B cell (primary cell): ENCODE measurements around the gene ARHGAP15. TPM values are rescaled to one million over a fixed set of nuclear protein-coding genes. Genes with fewer than 3 reads are reported as not detected.

Source experiments
- ATAC-seq: fragments of 200-7000 bp; cut with Tn5 transposase; one replicate; pipeline ENCODE4 v1.10.0; 2021; ENCODE audit warnings: low read depth, mild to moderate bottlenecking, moderate number of reproducible peaks, moderate library complexity
- CTCF ChIA-PET: fragments of 350-600 bp; sonication (Branson Sonifier 250); formaldehyde crosslinking; loops from one replicate; lab custom pipeline; 2021; ENCODE audit warnings: antibody characterized with exemption, inconsistent platforms; lab: Charles Lee
- POLR2A ChIA-PET: fragments of 350-600 bp; sonication (Branson Sonifier 250); formaldehyde crosslinking; loops from one replicate; lab custom pipeline; 2021; ENCODE audit warnings: antibody characterized with exemption; lab: Charles Lee
- DNase-seq: peaks from one replicate; pipeline ENCODE4 v3.0.0; 2013
- H2AFZ ChIP-seq: 2 replicates; pipeline ENCODE4 v1.6.1; 2012; ENCODE audit warnings: mild to moderate bottlenecking, low read depth, low read length; ENCODE audit not compliant: insufficient read depth, poor library complexity, severe bottlenecking
- H3K27ac ChIP-seq, 2 donors: 1 replicate in 1 of 2; 2 replicates in 1 of 2; pipeline ENCODE4 v1.5.1; 2012 to 2013; ENCODE audit warnings: low read length in 2 of 2, mild to moderate bottlenecking in 2 of 2, moderate library complexity in 1 of 2
- H3K27me3 ChIP-seq, 4 experiments: fragments of 200-600 bp in 1 of 4; sonication (generic) in 1 of 4; replicated peaks in 1 of 4; 1 replicate in 2 of 4; 2 replicates in 2 of 4; pipeline versions ENCODE4 v1.6.1 to v1.7.0; 2013 to 2016; ENCODE audit warnings: low read length in 3 of 4, mild to moderate bottlenecking in 2 of 4, mixed read lengths in 1 of 4, moderate library complexity in 1 of 4; ENCODE audit not compliant: insufficient read depth in 4 of 4, control insufficient read depth in 3 of 4; ENCODE audit errors: control extremely low read depth in 1 of 4
- H3K36me3 ChIP-seq, 2 experiments: replicated peaks in 1 of 2; 1 replicate in 1 of 2; 2 replicates in 1 of 2; pipeline versions ENCODE4 v1.6.1 to v1.7.1; 2013; ENCODE audit warnings: low read length in 1 of 2; ENCODE audit not compliant: insufficient read depth in 2 of 2, control insufficient read depth in 1 of 2; ENCODE audit errors: control extremely low read depth in 1 of 2, extremely low read depth in 1 of 2
- H3K4me1 ChIP-seq, 2 donors: fragments of 200-600 bp in 1 of 2; sonication (generic) in 1 of 2; 1 replicate in 1 of 2; 2 replicates in 1 of 2; pipeline versions ENCODE4 v1.5.1 to v1.6.1; 2013 to 2017; ENCODE audit warnings: low read length in 2 of 2; ENCODE audit not compliant: control insufficient read depth in 2 of 2, insufficient read depth in 2 of 2
- H3K4me2 ChIP-seq: replicated peaks from 2 replicates; pipeline ENCODE3; 2012; ENCODE audit warnings: mild to moderate bottlenecking, low read depth, low read length; ENCODE audit not compliant: poor library complexity, severe bottlenecking
- H3K4me3 ChIP-seq, 5 experiments: fragments of 200-600 bp in 1 of 5; sonication (generic) in 1 of 5; 1 replicate in 3 of 5; 2 replicates in 2 of 5; pipeline versions ENCODE4 v1.5.1 to v1.7.0; 2011 to 2016; ENCODE audit warnings: low read length in 4 of 5, mild to moderate bottlenecking in 4 of 5, low read depth in 2 of 5, control low read depth in 1 of 5, moderate library complexity in 1 of 5; ENCODE audit not compliant: insufficient read depth in 1 of 5; ENCODE audit errors: control extremely low read depth in 1 of 5, extremely low read depth in 1 of 5
- H3K79me2 ChIP-seq: fragments of 200-600 bp; sonication (generic); one replicate; pipeline ENCODE4 v1.6.0; 2016; ENCODE audit warnings: low read length; ENCODE audit not compliant: control insufficient read depth, insufficient read depth
- H3K9ac ChIP-seq: fragments of 200-600 bp; sonication (generic); 2 replicates; pipeline ENCODE4 v1.6.1; 2017; ENCODE audit warnings: mild to moderate bottlenecking, low read length, moderate library complexity
- H3K9me3 ChIP-seq, 3 donors: one replicate each; pipeline versions ENCODE4 v1.6.1 to v1.7.1; 2013; ENCODE audit warnings: low read length in 2 of 3; ENCODE audit not compliant: control insufficient read depth in 2 of 3, insufficient read depth in 1 of 3; ENCODE audit errors: control extremely low read depth in 1 of 3
- H4K20me1 ChIP-seq: 2 replicates; pipeline ENCODE4 v1.6.0; 2012; ENCODE audit warnings: mild to moderate bottlenecking, low read length; ENCODE audit not compliant: insufficient read depth, control insufficient read depth, poor library complexity, severe bottlenecking
- H3K27ac Mint-ChIP-seq: one replicate; pipeline ENCODE4 v1.8.0; 2021; ENCODE audit warnings: mixed read lengths
- H3K27me3 Mint-ChIP-seq: one replicate; pipeline ENCODE4 v1.8.0; 2021; ENCODE audit warnings: mixed read lengths
- H3K4me1 Mint-ChIP-seq: one replicate; pipeline ENCODE4 v1.8.0; 2021; ENCODE audit warnings: mixed read lengths
- H3K4me3 Mint-ChIP-seq: one replicate; pipeline ENCODE4 v1.8.0; 2021; ENCODE audit warnings: mixed read lengths
- H3K9me3 Mint-ChIP-seq: one replicate; pipeline ENCODE4 v1.8.0; 2022; ENCODE audit warnings: mixed read lengths; ENCODE audit not compliant: insufficient read depth
- EZH2 ChIP-seq: IDR thresholded peaks from 2 replicates; pipeline ENCODE4 v1.6.1; 2012; ENCODE audit warnings: borderline replicate concordance, low read depth, mild to moderate bottlenecking, moderate library complexity, low read length; ENCODE audit not compliant: insufficient read depth, poor library complexity, severe bottlenecking
- WGBS: methylation state at CpG from one replicate; pipeline ENCODE4 v1.1.5; 2013; ENCODE audit warnings: missing lambda C conversion rate; ENCODE audit not compliant: insufficient coverage; 5-methylcytosine and 5-hydroxymethylcytosine counted together
- intact Hi-C: fragments of 100-400 bp; cut with micrococcal nuclease; formaldehyde crosslinking; loops from one replicate; pipeline ENCODE4 v1.10.0; 2022
- polyA plus RNA-seq: library from polyadenylated mRNA; depleted of rRNA; stranded (reverse); fragments of >200 nt; gene quantifications from 2 replicates; pipeline ENCODE4 v1.2.3, GENCODE V29; 2012
- total RNA-seq, 2 donors: library from RNA; stranded (reverse); fragments of 120-200 nt in 1 of 2; gene quantifications; 1 replicate in 1 of 2; 2 replicates in 1 of 2; pipeline versions ENCODE4 v1.2.3 to v1.2.4, GENCODE V29; 2013 to 2022
- TF ChIP-seq, protein P1 (sequence below): fragments of 200-600 bp; IDR thresholded peaks from one replicate; pipeline ENCODE4 v1.8.0; 2022; ENCODE audit warnings: antibody characterized with exemption, mild to moderate bottlenecking

Gene ARHGAP15
- total and polyA plus RNA-seq, 2 donors (not counting 1 experiment from before 2014, with no cell fraction given), result 58.6 to 187 TPM

DNA sequence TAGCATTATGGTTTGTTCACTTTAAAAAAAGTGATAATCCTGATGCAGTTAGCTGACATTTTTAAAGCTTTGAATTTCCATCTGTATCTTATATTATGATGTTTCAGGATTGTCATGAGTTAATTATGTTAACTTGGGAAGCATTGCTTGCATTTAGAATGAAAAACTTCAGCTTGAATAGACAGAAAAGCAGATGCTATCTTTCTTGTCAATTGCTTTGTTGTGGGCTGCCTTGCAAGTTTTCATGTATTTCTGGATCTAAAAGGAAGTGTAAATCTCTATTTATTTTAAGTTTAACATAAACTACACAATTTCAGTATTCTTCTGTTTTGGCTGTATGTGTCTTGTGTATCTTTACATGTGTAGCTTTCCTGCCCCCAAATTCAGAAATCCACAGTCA lies 479.5 kb downstream of the ARHGAP15 start:
- Histone ChIP-seq H3K79me2 (no peaks in the 10 kb centered on the region), H3K4me2 (no peak overlapping the region), H3K9me3 (no peaks in the 10 kb centered on the region), H4K20me1 (peaks cover 18% of the 10 kb centered on the region), H3K36me3 (peaks cover 7 to 23% of the 10 kb centered on the region in 2 experiments), H3K27ac (no peak overlapping the region), H3K9ac (no peak overlapping the region), H3K27me3 (no peaks in the 10 kb centered on the region), H3K4me3 (no peak overlapping the region), H2AFZ (no peak overlapping the region), H3K4me1 (no peaks in the 10 kb centered on the region)
- ATAC-seq (no peak), DNase-seq (no peak)
- H3K27me3 Mint-ChIP-seq, result no peaks in the 10 kb centered on the region
- H3K27ac Mint-ChIP-seq, result no peak overlapping the region
- intact Hi-C loops, result no loop called here
- no peak overlapping the region for H3K4me3 Mint-ChIP-seq
- H3K4me1 Mint-ChIP-seq, result no peaks in the 10 kb centered on the region
- CTCF ChIA-PET, result no interaction called here
- POLR2A ChIA-PET, result no interaction called here
- H3K9me3 Mint-ChIP-seq, result no peaks in the 10 kb centered on the region
- TF ChIP-seq, protein P1, sequence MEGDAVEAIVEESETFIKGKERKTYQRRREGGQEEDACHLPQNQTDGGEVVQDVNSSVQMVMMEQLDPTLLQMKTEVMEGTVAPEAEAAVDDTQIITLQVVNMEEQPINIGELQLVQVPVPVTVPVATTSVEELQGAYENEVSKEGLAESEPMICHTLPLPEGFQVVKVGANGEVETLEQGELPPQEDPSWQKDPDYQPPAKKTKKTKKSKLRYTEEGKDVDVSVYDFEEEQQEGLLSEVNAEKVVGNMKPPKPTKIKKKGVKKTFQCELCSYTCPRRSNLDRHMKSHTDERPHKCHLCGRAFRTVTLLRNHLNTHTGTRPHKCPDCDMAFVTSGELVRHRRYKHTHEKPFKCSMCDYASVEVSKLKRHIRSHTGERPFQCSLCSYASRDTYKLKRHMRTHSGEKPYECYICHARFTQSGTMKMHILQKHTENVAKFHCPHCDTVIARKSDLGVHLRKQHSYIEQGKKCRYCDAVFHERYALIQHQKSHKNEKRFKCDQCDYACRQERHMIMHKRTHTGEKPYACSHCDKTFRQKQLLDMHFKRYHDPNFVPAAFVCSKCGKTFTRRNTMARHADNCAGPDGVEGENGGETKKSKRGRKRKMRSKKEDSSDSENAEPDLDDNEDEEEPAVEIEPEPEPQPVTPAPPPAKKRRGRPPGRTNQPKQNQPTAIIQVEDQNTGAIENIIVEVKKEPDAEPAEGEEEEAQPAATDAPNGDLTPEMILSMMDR, result no peak
- TF ChIP-seq EZH2, result no peak

DNA sequence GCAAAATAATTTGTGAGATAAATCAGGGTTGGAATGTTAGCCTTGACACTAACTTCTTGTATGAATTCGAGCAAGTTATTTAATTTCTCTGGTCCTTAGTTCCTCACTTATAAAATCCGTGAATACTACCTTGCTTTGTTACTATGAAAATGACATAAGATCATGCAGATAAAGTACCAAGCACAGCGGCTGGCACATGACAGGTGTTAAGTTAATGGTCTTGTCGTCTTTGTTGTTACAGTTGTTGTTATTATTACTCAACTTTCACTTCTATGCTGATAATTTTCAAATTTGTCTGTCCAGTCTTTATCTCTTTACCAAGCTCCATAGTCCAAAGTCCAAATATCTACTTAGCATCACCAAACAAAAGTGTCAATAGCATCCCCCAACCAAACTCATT lies 482.1 kb downstream of the ARHGAP15 start:
- H3K9me3 ChIP-seq, result no peaks in the 10 kb centered on the region
- H3K4me2 ChIP-seq, result no peak overlapping the region
- Mint-ChIP-seq H3K9me3 (no peaks in the 10 kb centered on the region), H3K27ac (no peak overlapping the region), H3K27me3 (no peaks in the 10 kb centered on the region), H3K4me1 (no peaks in the 10 kb centered on the region), H3K4me3 (no peak overlapping the region)
- DNase-seq (no peak), ATAC-seq (no peak)
- H4K20me1 ChIP-seq, result peaks cover 18% of the 10 kb centered on the region
- H3K4me3 ChIP-seq, result no peak overlapping the region
- no peaks in the 10 kb centered on the region for H3K4me1 ChIP-seq
- H3K9ac ChIP-seq, result no peak overlapping the region
- H3K27me3 ChIP-seq, result no peaks in the 10 kb centered on the region
- H2AFZ ChIP-seq, result no peak overlapping the region
- no peaks in the 10 kb centered on the region for H3K79me2 ChIP-seq
- no peak for TF ChIP-seq EZH2
- TF ChIP-seq, protein P1, result no peak
- peaks cover 7 to 16% of the 10 kb centered on the region in 2 experiments for H3K36me3 ChIP-seq
- no peak overlapping the region for H3K27ac ChIP-seq
- POLR2A ChIA-PET, result no interaction called here
- CTCF ChIA-PET, result no interaction called here
- intact Hi-C loops, result no loop called here
- WGBS, result no CpG with 5 or more reads among the region's 4 CpGs
